OCI-LY3 (cell line): ENCODE measurements around the gene CPTP.

Experiments
- H2AFZ ChIP-seq: fragments of 200-600, 300-600 bp; shearing (Covaris generic); 2 replicates; pipeline ENCODE4 v1.6.0; 2014; ENCODE audit warnings: antibody characterized with exemption, low read depth, low read length
- H3K27ac ChIP-seq: fragments of 200-600, 300-600 bp; sonication (generic); 2 replicates; pipeline ENCODE4 v1.5.1; 2014; ENCODE audit warnings: mild to moderate bottlenecking, low read length, moderate library complexity, mixed read lengths
- H3K27me3 ChIP-seq: fragments of 200-600, 300-600 bp; sonication (generic); 2 replicates; pipeline ENCODE4 v1.6.1; 2014; ENCODE audit warnings: low read depth, low read length, mixed read lengths
- H3K36me3 ChIP-seq: fragments of 200-600, 300-600 bp; sonication (generic); replicated peaks from 2 replicates; pipeline ENCODE3; 2014; ENCODE audit warnings: low read depth, low read length, mixed read lengths
- H3K4me1 ChIP-seq: fragments of 300-600, 200-600 bp; sonication (generic); 2 replicates; pipeline ENCODE4 v1.6.1; 2014; ENCODE audit warnings: low read length, mixed read lengths
- H3K4me2 ChIP-seq: fragments of 200-600, 300-600 bp; sonication (generic); 2 replicates; pipeline ENCODE4 v1.6.1; 2014; ENCODE audit warnings: low read length, mixed read lengths
- H3K4me3 ChIP-seq: fragments of 300-600, 200-600 bp; sonication (generic); 2 replicates; pipeline ENCODE4 v1.5.1; 2014; ENCODE audit warnings: antibody characterized with exemption, mild to moderate bottlenecking, low read length, moderate library complexity
- H3K79me2 ChIP-seq: fragments of 300-600, 200-600 bp; shearing (Covaris generic); 2 replicates; pipeline ENCODE4 v1.6.1; 2014; ENCODE audit warnings: mild to moderate bottlenecking, low read length, mixed read lengths
- H3K9ac ChIP-seq: fragments of 300-600, 200-600 bp; shearing (Covaris generic); 2 replicates; pipeline ENCODE4 v1.6.0; 2014; ENCODE audit warnings: mild to moderate bottlenecking, low read length, moderate library complexity
- H3K9me3 ChIP-seq: fragments of 200-600, 300-600 bp; shearing (Covaris generic); 2 replicates; pipeline ENCODE4 v1.6.1; 2014; ENCODE audit warnings: low read length, mixed read lengths; ENCODE audit not compliant: insufficient read depth
- H4K20me1 ChIP-seq: fragments of 200-600, 300-600 bp; sonication (generic); 2 replicates; pipeline ENCODE4 v1.6.1; 2016; ENCODE audit warnings: low read length, mixed read lengths; ENCODE audit not compliant: insufficient read depth
- CTCF ChIP-seq: fragments of 200-600, 300-600 bp; sonication (generic); IDR thresholded peaks from 2 replicates; pipeline ENCODE4 v1.5.1; 2014; ENCODE audit warnings: antibody characterized with exemption, low read length, low read depth
- EZH2phosphoT487 ChIP-seq: fragments of 200-600 bp; shearing (Covaris generic); IDR thresholded peaks from 2 replicates; pipeline ENCODE4 v1.6.1; 2018; ENCODE audit warnings: antibody characterized with exemption, mixed run types, low read depth

The CPTP gene

GRCh38 chr1:1345384-1345783, 20.8 kb downstream of the CPTP start:
- TF ChIP-seq EZH2phosphoT487 (no peak), CTCF (no peak)
- no peak overlapping the region for H3K4me3 ChIP-seq
- no peak overlapping the region for H3K27ac ChIP-seq
- H4K20me1 ChIP-seq: peaks cover 41% of the 10 kb centered on the region; the same call in 1 of the 2 replicates
- H3K4me1 ChIP-seq: peaks cover 9% of the 10 kb centered on the region
- H2AFZ ChIP-seq: no peak overlapping the region
- H3K79me2 ChIP-seq: peaks cover 56% of the 10 kb centered on the region
- no peaks in the 10 kb centered on the region for H3K27me3 ChIP-seq
- H3K36me3 ChIP-seq: peaks cover 12% of the 10 kb centered on the region
- no peak overlapping the region for H3K4me2 ChIP-seq
- H3K9me3 ChIP-seq: no peaks in the 10 kb centered on the region
- H3K9ac ChIP-seq: no peak overlapping the region

- Histone ChIP-seq H3K27ac (no peak overlapping the region), H3K9ac (no peak overlapping the region), H3K36me3 (peaks cover 10% of the 10 kb centered on the region), H2AFZ (no peak overlapping the region), H3K4me2 (no peak overlapping the region), H3K79me2 (peaks cover 56% of the 10 kb centered on the region), H3K4me3 (no peak overlapping the region), H4K20me1 (peaks cover 39% of the 10 kb centered on the region; the same call in 1 of the 2 replicates), H3K4me1 (peaks cover 9% of the 10 kb centered on the region), H3K9me3 (no peaks in the 10 kb centered on the region), H3K27me3 (no peaks in the 10 kb centered on the region)
- no peak for TF ChIP-seq CTCF
- TF ChIP-seq EZH2phosphoT487: no peak
Measured at GRCh38 chr1:1345860-1346500, 21.4 kb downstream of the CPTP start.

- Histone ChIP-seq H3K79me2 (peaks cover 56% of the 10 kb centered on the region), H3K27me3 (no peaks in the 10 kb centered on the region), H4K20me1 (peaks cover 34% of the 10 kb centered on the region; the same call in 1 of the 2 replicates), H3K36me3 (peaks cover 5% of the 10 kb centered on the region), H3K4me3 (no peak overlapping the region), H3K4me1 (peaks cover 9% of the 10 kb centered on the region), H2AFZ (no peak overlapping the region), H3K9ac (no peak overlapping the region), H3K27ac (no peak overlapping the region), H3K4me2 (no peak overlapping the region), H3K9me3 (no peaks in the 10 kb centered on the region)
- TF ChIP-seq EZH2phosphoT487 (no peak), CTCF (no peak)
Measured at GRCh38 chr1:1346501-1346890, 21.9 kb downstream of the CPTP start.

GRCh38 chr1:1347026-1347595, 22.5 kb downstream of the CPTP start:
- peak overlapping the region; percentile 90; the same call in 1 of the 2 replicates for H3K4me3 ChIP-seq
- H3K4me2 ChIP-seq: peak overlapping the region; percentile 81
- H2AFZ ChIP-seq: no peak overlapping the region
- peaks cover 9% of the 10 kb centered on the region for H3K4me1 ChIP-seq
- no peak overlapping the region for H3K27ac ChIP-seq
- H3K27me3 ChIP-seq: no peaks in the 10 kb centered on the region
- peaks cover 34% of the 10 kb centered on the region; the same call in 1 of the 2 replicates for H4K20me1 ChIP-seq
- no peaks in the 10 kb centered on the region for H3K36me3 ChIP-seq
- peaks cover 56% of the 10 kb centered on the region for H3K79me2 ChIP-seq
- no peaks in the 10 kb centered on the region for H3K9me3 ChIP-seq
- H3K9ac ChIP-seq: no peak overlapping the region
- no peak for TF ChIP-seq EZH2phosphoT487
- TF ChIP-seq CTCF: no peak
